Hepatocyte (in vitro differentiated cells): Measurements from ENCODE around the gene RIN3. TPM values are rescaled to one million over a fixed set of nuclear protein-coding genes. Genes with fewer than 3 reads are reported as not detected.

Experiments used
- DNase-seq: peaks from one replicate; pipeline ENCODE4 v3.0.0-alpha.2; 2016; ENCODE audit warnings: low spot score
- H2AFZ ChIP-seq: fragments of 200-600 bp; sonication (generic); 2 replicates; pipeline ENCODE4 v1.6.0; 2016; ENCODE audit warnings: antibody characterized with exemption, mild to moderate bottlenecking
- H3K27ac ChIP-seq: fragments of 200-600 bp; sonication (generic); 2 replicates; pipeline ENCODE4 v1.5.1; 2016; ENCODE audit warnings: mild to moderate bottlenecking
- H3K27me3 ChIP-seq: fragments of 200-600 bp; sonication (generic); 2 replicates; pipeline ENCODE4 v1.6.1; 2016
- H3K36me3 ChIP-seq: fragments of 200-600 bp; sonication (generic); replicated peaks from 2 replicates; pipeline ENCODE4 v1.5.1; 2016; ENCODE audit warnings: low read depth; ENCODE audit not compliant: insufficient read depth
- H3K4me1 ChIP-seq: fragments of 200-600 bp; sonication (generic); 2 replicates; pipeline ENCODE4 v1.5.1; 2016; ENCODE audit warnings: mild to moderate bottlenecking, moderate library complexity; ENCODE audit not compliant: insufficient read depth
- H3K4me2 ChIP-seq: fragments of 200-600 bp; sonication (generic); 2 replicates; pipeline ENCODE4 v1.6.0; 2016
- H3K4me3 ChIP-seq: fragments of 200-600 bp; sonication (generic); 2 replicates; pipeline ENCODE4 v1.5.1; 2016; ENCODE audit warnings: mild to moderate bottlenecking
- H3K79me2 ChIP-seq: fragments of 200-600 bp; sonication (generic); 2 replicates; pipeline ENCODE4 v1.6.0; 2017; ENCODE audit warnings: mild to moderate bottlenecking
- H3K9me2 ChIP-seq: fragments of 200-600 bp; sonication (generic); replicated peaks from 2 replicates; pipeline ENCODE4 v1.6.0; 2017; ENCODE audit warnings: mild to moderate bottlenecking; ENCODE audit not compliant: insufficient read depth
- H3K9me3 ChIP-seq: fragments of 200-600 bp; sonication (generic); 2 replicates; pipeline ENCODE4 v1.5.1; 2016; ENCODE audit warnings: low read depth, mild to moderate bottlenecking
- H4K20me1 ChIP-seq: fragments of 200-600 bp; sonication (generic); 2 replicates; pipeline ENCODE4 v1.6.0; 2016; ENCODE audit warnings: mild to moderate bottlenecking; ENCODE audit not compliant: insufficient read depth, poor library complexity, severe bottlenecking
- EZH2 ChIP-seq: fragments of 200-600 bp; sonication (generic); IDR thresholded peaks from 2 replicates; pipeline ENCODE4 v1.6.1; 2016; ENCODE audit warnings: antibody characterized with exemption, mild to moderate bottlenecking, borderline replicate concordance
- EZH2phosphoT487 ChIP-seq: fragments of 200-600 bp; sonication (generic); IDR thresholded peaks from one replicate; pipeline ENCODE4 v1.6.1; 2018; ENCODE audit warnings: antibody characterized with exemption, mild to moderate bottlenecking, low read depth, moderate library complexity; ENCODE audit not compliant: unreplicated experiment, severe bottlenecking
- WGBS: methylation state at CpG from one replicate; pipeline ENCODE4 v1.1.6; 2016; ENCODE audit warnings: low lambda C conversion rate; ENCODE audit errors: missing lambda C conversion rate; 5-methylcytosine and 5-hydroxymethylcytosine counted together
- polyA plus RNA-seq: library from polyadenylated mRNA; unstranded; fragments of >200 nt; fragmentation: Nextera tagmentation; extraction: Ambion mirVana; gene quantifications from 2 replicates; pipeline ENCODE4 v1.2.1, GENCODE V29; 2016
- total RNA-seq: library from RNA; depleted of rRNA; stranded (reverse); fragments of >200 nt; gene quantifications from 2 replicates; pipeline ENCODE4 v1.2.3, GENCODE V29; 2014
- TF ChIP-seq, protein P1 (sequence below): fragments of 200-600 bp; sonication (generic); IDR thresholded peaks from 2 replicates; pipeline ENCODE4 v1.5.1; 2016; ENCODE audit warnings: antibody characterized with exemption, mild to moderate bottlenecking; ENCODE audit not compliant: poor library complexity

The RIN3 gene
- total and polyA plus RNA-seq, 2 experiments from 2014 or later, result 4.2 to 11.8 TPM

DNA sequence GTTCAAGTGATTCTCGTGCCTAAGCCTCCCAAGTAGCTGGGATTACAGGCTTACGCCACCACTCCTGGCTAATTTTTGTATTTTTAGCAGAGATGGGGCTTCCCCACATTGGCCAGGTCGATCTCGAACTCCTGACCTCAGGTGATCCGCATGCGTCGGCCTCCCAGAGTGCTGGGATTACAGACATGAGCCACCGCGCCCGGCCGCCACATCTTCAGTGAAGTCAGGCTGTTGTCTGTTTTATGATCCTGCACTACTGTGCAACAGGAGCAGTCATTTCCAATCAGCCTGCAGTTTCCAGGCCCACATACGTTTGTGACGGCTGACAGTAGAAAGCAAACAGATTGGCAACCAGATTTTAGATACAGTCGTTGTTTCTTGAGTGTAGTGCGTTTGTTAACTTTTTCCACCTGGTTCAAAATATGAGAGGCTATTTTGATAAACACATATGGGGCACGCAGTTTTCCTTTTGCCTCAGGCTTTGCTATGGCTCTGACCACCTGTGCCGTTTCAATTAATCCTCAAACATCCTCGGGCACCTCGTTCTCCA lies 160.1 kb downstream of the RIN3 start:
- no peaks in the 10 kb centered on the region for H3K4me1 ChIP-seq
- TF ChIP-seq, protein P1, sequence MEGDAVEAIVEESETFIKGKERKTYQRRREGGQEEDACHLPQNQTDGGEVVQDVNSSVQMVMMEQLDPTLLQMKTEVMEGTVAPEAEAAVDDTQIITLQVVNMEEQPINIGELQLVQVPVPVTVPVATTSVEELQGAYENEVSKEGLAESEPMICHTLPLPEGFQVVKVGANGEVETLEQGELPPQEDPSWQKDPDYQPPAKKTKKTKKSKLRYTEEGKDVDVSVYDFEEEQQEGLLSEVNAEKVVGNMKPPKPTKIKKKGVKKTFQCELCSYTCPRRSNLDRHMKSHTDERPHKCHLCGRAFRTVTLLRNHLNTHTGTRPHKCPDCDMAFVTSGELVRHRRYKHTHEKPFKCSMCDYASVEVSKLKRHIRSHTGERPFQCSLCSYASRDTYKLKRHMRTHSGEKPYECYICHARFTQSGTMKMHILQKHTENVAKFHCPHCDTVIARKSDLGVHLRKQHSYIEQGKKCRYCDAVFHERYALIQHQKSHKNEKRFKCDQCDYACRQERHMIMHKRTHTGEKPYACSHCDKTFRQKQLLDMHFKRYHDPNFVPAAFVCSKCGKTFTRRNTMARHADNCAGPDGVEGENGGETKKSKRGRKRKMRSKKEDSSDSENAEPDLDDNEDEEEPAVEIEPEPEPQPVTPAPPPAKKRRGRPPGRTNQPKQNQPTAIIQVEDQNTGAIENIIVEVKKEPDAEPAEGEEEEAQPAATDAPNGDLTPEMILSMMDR, result no peak
- TF ChIP-seq EZH2 (no peak), EZH2phosphoT487 (no peak)
- WGBS, result 66% methylated on average over 19 of the region's 19 CpGs
- no peak overlapping the region for H3K4me3 ChIP-seq
- no peaks in the 10 kb centered on the region for H3K27me3 ChIP-seq
- H3K9me3 ChIP-seq, result no peaks in the 10 kb centered on the region
- H3K36me3 ChIP-seq, result no peaks in the 10 kb centered on the region
- no peaks in the 10 kb centered on the region for H3K9me2 ChIP-seq
- H3K4me2 ChIP-seq, result no peak overlapping the region
- H3K27ac ChIP-seq, result no peak overlapping the region
- no peaks in the 10 kb centered on the region for H3K79me2 ChIP-seq
- DNase-seq, result no peak
- no peak overlapping the region for H2AFZ ChIP-seq
- H4K20me1 ChIP-seq, result no peaks in the 10 kb centered on the region

DNA sequence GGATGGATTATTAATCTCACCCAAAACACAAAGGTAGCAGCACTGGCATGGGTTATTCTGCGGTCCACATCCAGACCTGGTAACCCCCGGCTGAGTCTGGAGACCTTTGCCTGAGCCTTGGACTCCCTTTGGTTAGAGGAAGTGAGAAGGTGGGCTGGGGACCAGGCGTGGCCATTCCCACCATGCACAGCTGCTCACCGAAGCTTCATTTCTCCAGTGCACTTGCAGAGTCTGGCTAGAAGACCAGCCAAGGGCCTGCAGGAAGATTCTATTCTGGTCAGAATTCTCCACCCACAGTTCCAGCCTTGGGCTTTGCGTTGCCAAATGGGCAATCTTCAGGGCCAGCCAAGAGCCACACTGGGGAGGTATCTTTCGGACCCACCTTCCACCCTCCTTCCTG lies 161.8 kb downstream of the RIN3 start:
- WGBS, result 96% methylated on average over 6 of the region's 6 CpGs
- H3K9me2 ChIP-seq, result no peaks in the 10 kb centered on the region
- no peaks in the 10 kb centered on the region for H3K4me1 ChIP-seq
- H3K4me3 ChIP-seq, result no peak overlapping the region
- no peaks in the 10 kb centered on the region for H3K9me3 ChIP-seq
- no peak overlapping the region for H2AFZ ChIP-seq
- no peak for DNase-seq
- H3K27ac ChIP-seq, result no peak overlapping the region
- H3K27me3 ChIP-seq, result no peaks in the 10 kb centered on the region
- TF ChIP-seq, protein P1, result no peak
- TF ChIP-seq EZH2 (no peak), EZH2phosphoT487 (no peak)
- no peaks in the 10 kb centered on the region for H4K20me1 ChIP-seq
- H3K4me2 ChIP-seq, result no peak overlapping the region
- H3K36me3 ChIP-seq, result no peaks in the 10 kb centered on the region
- H3K79me2 ChIP-seq, result no peaks in the 10 kb centered on the region

DNA sequence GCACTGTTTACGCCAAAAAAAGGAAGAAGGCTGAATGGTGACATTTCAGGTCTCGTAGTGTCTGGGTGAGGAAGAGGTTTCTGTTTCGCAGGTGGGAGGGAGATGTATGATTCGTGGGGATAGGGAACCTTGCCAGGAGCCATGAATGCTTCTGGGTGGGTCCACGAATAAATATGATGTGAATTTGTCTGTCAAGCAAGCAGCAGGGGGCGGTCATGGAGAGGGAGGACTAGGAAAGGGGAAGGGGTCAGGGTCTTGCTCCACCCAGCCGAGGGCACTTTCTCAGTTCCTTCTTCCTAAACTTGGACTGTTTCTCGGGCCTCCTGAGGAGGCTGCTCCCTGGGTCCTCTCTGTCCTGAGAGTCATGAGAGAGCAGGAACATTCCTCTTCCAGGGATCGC lies 162.4 kb downstream of the RIN3 start:
- no peak overlapping the region for H3K4me3 ChIP-seq
- no peak overlapping the region for H3K4me2 ChIP-seq
- DNase-seq, result no peak
- no peaks in the 10 kb centered on the region for H3K79me2 ChIP-seq
- H4K20me1 ChIP-seq, result no peaks in the 10 kb centered on the region
- 84% methylated on average over 9 of the region's 9 CpGs for WGBS
- TF ChIP-seq EZH2phosphoT487 (no peak), EZH2 (no peak)
- TF ChIP-seq, protein P1, result no peak
- H3K4me1 ChIP-seq, result peaks cover 3% of the 10 kb centered on the region
- no peaks in the 10 kb centered on the region for H3K9me3 ChIP-seq
- H2AFZ ChIP-seq, result no peak overlapping the region
- no peaks in the 10 kb centered on the region for H3K36me3 ChIP-seq
- no peaks in the 10 kb centered on the region for H3K27me3 ChIP-seq
- no peak overlapping the region for H3K27ac ChIP-seq
- no peaks in the 10 kb centered on the region for H3K9me2 ChIP-seq
